SK-N-SH treated with all-trans-retinoic acid at 6 μM for 48 hours (cell line): ENCODE results near the gene DDB1.

Experiments used
- ATAC-seq: fragments of 200-7000 bp; cut with Tn5 transposase; 3 replicates; pipeline ENCODE4 v1.9.1; 2020; ENCODE audit warnings: mild to moderate bottlenecking, moderate library complexity
- ARNTL ChIP-seq: fragments of 450-650 bp; formaldehyde crosslinking; IDR thresholded peaks from 2 replicates; pipeline ENCODE4 v1.5.0; 2020; ENCODE audit warnings: low read depth, mild to moderate bottlenecking, moderate library complexity, borderline replicate concordance
- CSDC2 ChIP-seq: fragments of 250-450 bp; sonication (Bioruptor Pico); IDR thresholded peaks from 2 replicates; pipeline ENCODE4 v1.5.0; 2020; ENCODE audit warnings: mild to moderate bottlenecking, moderate library complexity
- ISL1 ChIP-seq: fragments of 250-450 bp; sonication (Bioruptor Pico); IDR thresholded peaks from 2 replicates; pipeline ENCODE4 v2.1.2; 2022; ENCODE audit warnings: mild to moderate bottlenecking, moderate library complexity
- OSR1 ChIP-seq: fragments of 250-450 bp; sonication (Bioruptor Pico); IDR thresholded peaks from 2 replicates; pipeline ENCODE4 v1.8.0; 2022; ENCODE audit warnings: moderate library complexity, mild to moderate bottlenecking, inconsistent platforms
- PPARA ChIP-seq: fragments of 250-450 bp; sonication (Bioruptor Pico); IDR thresholded peaks from 2 replicates; pipeline ENCODE4 v1.5.0; 2020; ENCODE audit warnings: mild to moderate bottlenecking, borderline replicate concordance
- SNAI2 ChIP-seq: fragments of 250-450 bp; sonication (Bioruptor Pico); IDR thresholded peaks from 2 replicates; pipeline ENCODE4 v1.5.0; 2020; ENCODE audit warnings: mild to moderate bottlenecking, moderate library complexity
- TCF4 ChIP-seq: fragments of 250-450 bp; sonication (Bioruptor Pico); IDR thresholded peaks from 2 replicates; pipeline ENCODE4 v1.8.0; 2021; ENCODE audit warnings: mild to moderate bottlenecking, moderate library complexity, borderline replicate concordance
- TOX ChIP-seq: fragments of 250-450 bp; sonication (Bioruptor Pico); IDR thresholded peaks from 2 replicates; pipeline ENCODE4 v1.8.0; 2021; ENCODE audit warnings: mild to moderate bottlenecking, moderate library complexity, borderline replicate concordance
- ZC3H10 ChIP-seq: fragments of 250-450 bp; sonication (Bioruptor Pico); IDR thresholded peaks from 2 replicates; pipeline ENCODE4 v1.5.1; 2021; ENCODE audit warnings: mild to moderate bottlenecking, moderate library complexity
- ZFP3 ChIP-seq: fragments of 250-450 bp; sonication (Bioruptor Pico); IDR thresholded peaks from 2 replicates; pipeline ENCODE4 v1.5.0; 2020; ENCODE audit warnings: mild to moderate bottlenecking, moderate library complexity
- ZFP30 ChIP-seq: fragments of 450-650 bp; formaldehyde crosslinking; IDR thresholded peaks from 2 replicates; pipeline ENCODE4 v1.5.0; 2022; ENCODE audit warnings: mild to moderate bottlenecking, moderate library complexity
- ZNF565 ChIP-seq: fragments of 450-650 bp; formaldehyde crosslinking; conservative IDR thresholded peaks from 2 replicates; pipeline ENCODE4 v1.5.0; 2020; ENCODE audit warnings: low read depth, mild to moderate bottlenecking, moderate library complexity
- ZNF70 ChIP-seq: fragments of 450-650 bp; formaldehyde crosslinking; IDR thresholded peaks from 2 replicates; pipeline ENCODE4 v1.5.0; 2020; ENCODE audit warnings: mild to moderate bottlenecking, moderate library complexity
- ZNF8 ChIP-seq: fragments of 450-650 bp; formaldehyde crosslinking; IDR thresholded peaks from 2 replicates; pipeline ENCODE4 v1.5.0; 2020; ENCODE audit warnings: mild to moderate bottlenecking, moderate library complexity
- TF ChIP-seq, protein P1 (sequence below): fragments of 250-450 bp; sonication (Bioruptor Pico); IDR thresholded peaks from 2 replicates; pipeline ENCODE4 v1.8.0; 2021; ENCODE audit warnings: low read depth, mild to moderate bottlenecking, moderate library complexity, borderline replicate concordance
- TF ChIP-seq, protein P2 (sequence below): fragments of 250-450 bp; sonication (Bioruptor Pico); IDR thresholded peaks from 2 replicates; pipeline ENCODE4 v1.8.0; 2020; ENCODE audit warnings: mild to moderate bottlenecking, moderate library complexity, borderline replicate concordance
- TF ChIP-seq, protein P3 (sequence below): fragments of 250-450 bp; sonication (Bioruptor Pico); IDR thresholded peaks from 2 replicates; pipeline ENCODE4 v1.5.1; 2020; ENCODE audit warnings: low read depth, mild to moderate bottlenecking, moderate library complexity
- TF ChIP-seq, protein P4 (sequence below): fragments of 250-450 bp; sonication (Bioruptor Pico); IDR thresholded peaks from 2 replicates; pipeline ENCODE4 v1.5.1; 2021; ENCODE audit warnings: mild to moderate bottlenecking, moderate library complexity
- TF ChIP-seq, protein P5 (sequence below): fragments of 250-450 bp; sonication (Bioruptor Pico); IDR thresholded peaks from 2 replicates; pipeline ENCODE4 v1.5.0; 2020; ENCODE audit warnings: mild to moderate bottlenecking, moderate library complexity

Gene DDB1

DNA sequence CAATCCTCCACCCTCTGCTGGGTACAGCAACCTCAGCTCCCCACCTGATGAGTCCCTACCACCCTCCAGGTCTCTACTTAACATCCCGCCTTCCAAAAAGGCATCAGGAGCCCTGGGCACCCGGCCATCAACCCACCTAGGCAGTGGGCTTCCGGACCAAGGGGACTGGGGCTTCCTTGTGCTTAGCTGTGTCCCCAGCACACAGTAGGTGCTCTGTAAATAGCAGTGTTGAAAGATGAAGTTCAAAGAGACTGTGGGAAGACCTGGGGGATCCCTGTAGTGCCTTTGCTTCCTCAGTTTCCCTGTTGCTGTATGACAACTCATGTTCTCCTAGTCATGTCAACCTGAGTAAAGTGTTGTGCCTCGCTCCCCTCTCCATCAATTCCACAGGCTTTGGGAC, 58.8 kb downstream of the DDB1 start:
- ATAC-seq = no peak
- TF ChIP-seq OSR1 (no peak), ZNF565 (CRISPR knock-in tag) (no peak)

DNA sequence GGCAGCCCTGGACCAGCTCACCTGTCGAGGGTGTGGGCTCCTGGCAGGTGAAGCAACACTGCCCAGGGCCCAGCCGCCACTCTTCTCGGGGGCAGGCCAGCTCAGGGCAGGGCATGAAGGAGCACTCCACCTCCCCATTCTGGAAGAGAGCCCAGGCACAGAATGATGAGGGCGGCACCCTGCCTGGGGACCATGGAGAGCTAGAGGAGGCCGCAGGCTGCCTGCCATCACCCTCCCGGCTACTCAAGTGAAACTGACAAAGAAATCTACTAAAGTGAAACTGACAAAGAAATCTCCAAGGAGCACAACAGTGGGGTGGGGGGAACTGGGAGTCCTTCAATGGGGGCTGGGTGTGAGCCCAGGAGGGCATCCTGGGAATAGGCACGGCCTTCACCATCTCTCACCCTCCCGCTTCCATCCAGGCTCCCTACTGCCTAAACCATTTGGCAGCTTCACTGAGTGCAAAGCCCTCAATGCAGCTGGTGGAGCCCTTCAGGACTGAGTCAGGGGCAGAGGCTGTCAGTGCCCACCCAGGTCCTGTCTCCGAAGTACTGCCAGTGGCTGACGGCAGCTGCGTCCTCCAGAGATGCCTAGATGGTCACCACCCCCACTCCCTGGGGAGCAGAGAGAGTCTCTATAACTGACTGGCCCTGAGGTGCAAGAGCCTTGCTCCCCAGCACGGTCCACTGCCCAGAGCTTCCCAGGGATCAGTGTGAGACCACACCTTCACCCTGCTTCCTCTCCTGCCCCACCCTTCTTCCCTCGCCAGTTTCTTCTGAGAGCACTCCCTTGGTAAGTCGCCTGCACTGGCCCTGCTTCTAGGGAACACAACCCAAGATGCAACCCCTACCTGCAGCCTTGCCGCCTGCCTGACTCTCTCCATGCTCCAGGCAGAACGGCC, 59.5 kb downstream of the DDB1 start:
- ATAC-seq = no peak
- no peak for TF ChIP-seq PPARA (CRISPR knock-in tag)
- no peak for TF ChIP-seq ZFP30
- no peak for TF ChIP-seq ZFP3 (CRISPR knock-in tag)
- TF ChIP-seq, protein P1, sequence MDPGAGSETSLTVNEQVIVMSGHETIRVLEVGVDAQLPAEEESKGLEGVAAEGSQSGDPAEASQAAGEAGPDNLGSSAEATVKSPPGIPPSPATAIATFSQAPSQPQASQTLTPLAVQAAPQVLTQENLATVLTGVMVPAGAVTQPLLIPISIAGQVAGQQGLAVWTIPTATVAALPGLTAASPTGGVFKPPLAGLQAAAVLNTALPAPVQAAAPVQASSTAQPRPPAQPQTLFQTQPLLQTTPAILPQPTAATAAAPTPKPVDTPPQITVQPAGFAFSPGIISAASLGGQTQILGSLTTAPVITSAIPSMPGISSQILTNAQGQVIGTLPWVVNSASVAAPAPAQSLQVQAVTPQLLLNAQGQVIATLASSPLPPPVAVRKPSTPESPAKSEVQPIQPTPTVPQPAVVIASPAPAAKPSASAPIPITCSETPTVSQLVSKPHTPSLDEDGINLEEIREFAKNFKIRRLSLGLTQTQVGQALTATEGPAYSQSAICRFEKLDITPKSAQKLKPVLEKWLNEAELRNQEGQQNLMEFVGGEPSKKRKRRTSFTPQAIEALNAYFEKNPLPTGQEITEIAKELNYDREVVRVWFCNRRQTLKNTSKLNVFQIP (CRISPR knock-in tag) = no peak
- TF ChIP-seq ISL1 (CRISPR knock-in tag) = no peak
- TF ChIP-seq OSR1 = no peak
- no peak for TF ChIP-seq TCF4 (CRISPR knock-in tag)
- TF ChIP-seq, all 23 proteins: peak for 0

DNA sequence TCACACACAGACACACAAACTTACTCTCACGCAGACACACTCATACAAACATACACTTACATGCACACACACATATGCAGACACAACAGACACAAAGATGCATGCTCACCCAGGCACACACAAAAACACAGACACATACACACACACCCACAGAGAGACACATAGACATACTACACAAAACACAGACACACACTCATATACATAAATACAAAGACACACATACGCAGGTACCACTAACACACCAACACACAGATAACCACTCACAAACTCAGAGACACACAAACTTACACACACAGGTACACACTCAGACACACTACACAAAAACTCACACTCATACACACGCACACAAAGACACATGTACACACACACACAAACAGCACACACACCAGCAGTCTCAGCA, 60.2 kb downstream of the DDB1 start:
- no peak for TF ChIP-seq ZC3H10 (CRISPR knock-in tag)
- no peak for TF ChIP-seq SNAI2 (CRISPR knock-in tag)
- no peak for TF ChIP-seq PPARA (CRISPR knock-in tag)
- TF ChIP-seq, protein P2, sequence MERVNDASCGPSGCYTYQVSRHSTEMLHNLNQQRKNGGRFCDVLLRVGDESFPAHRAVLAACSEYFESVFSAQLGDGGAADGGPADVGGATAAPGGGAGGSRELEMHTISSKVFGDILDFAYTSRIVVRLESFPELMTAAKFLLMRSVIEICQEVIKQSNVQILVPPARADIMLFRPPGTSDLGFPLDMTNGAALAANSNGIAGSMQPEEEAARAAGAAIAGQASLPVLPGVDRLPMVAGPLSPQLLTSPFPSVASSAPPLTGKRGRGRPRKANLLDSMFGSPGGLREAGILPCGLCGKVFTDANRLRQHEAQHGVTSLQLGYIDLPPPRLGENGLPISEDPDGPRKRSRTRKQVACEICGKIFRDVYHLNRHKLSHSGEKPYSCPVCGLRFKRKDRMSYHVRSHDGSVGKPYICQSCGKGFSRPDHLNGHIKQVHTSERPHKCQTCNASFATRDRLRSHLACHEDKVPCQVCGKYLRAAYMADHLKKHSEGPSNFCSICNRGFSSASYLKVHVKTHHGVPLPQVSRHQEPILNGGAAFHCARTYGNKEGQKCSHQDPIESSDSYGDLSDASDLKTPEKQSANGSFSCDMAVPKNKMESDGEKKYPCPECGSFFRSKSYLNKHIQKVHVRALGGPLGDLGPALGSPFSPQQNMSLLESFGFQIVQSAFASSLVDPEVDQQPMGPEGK (CRISPR knock-in tag) = no peak
- TF ChIP-seq, protein P3, sequence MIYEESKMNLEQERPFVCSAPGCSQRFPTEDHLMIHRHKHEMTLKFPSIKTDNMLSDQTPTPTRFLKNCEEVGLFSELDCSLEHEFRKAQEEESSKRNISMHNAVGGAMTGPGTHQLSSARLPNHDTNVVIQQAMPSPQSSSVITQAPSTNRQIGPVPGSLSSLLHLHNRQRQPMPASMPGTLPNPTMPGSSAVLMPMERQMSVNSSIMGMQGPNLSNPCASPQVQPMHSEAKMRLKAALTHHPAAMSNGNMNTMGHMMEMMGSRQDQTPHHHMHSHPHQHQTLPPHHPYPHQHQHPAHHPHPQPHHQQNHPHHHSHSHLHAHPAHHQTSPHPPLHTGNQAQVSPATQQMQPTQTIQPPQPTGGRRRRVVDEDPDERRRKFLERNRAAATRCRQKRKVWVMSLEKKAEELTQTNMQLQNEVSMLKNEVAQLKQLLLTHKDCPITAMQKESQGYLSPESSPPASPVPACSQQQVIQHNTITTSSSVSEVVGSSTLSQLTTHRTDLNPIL (CRISPR knock-in tag) = no peak
- no peak for TF ChIP-seq TOX (CRISPR knock-in tag)
- TF ChIP-seq, protein P4, sequence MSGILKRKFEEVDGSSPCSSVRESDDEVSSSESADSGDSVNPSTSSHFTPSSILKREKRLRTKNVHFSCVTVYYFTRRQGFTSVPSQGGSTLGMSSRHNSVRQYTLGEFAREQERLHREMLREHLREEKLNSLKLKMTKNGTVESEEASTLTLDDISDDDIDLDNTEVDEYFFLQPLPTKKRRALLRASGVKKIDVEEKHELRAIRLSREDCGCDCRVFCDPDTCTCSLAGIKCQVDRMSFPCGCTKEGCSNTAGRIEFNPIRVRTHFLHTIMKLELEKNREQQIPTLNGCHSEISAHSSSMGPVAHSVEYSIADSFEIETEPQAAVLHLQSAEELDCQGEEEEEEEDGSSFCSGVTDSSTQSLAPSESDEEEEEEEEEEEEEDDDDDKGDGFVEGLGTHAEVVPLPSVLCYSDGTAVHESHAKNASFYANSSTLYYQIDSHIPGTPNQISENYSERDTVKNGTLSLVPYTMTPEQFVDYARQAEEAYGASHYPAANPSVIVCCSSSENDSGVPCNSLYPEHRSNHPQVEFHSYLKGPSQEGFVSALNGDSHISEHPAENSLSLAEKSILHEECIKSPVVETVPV (CRISPR knock-in tag) = no peak
- TF ChIP-seq ZFP3 (CRISPR knock-in tag) = no peak
- no peak for TF ChIP-seq TCF4 (CRISPR knock-in tag)
- TF ChIP-seq ZNF70 (CRISPR knock-in tag) = no peak
- no peak for TF ChIP-seq ARNTL (CRISPR knock-in tag)
- no peak for TF ChIP-seq CSDC2 (CRISPR knock-in tag)
- no peak for TF ChIP-seq OSR1
- no peak for TF ChIP-seq ZNF565 (CRISPR knock-in tag)
- ATAC-seq = no peak

DNA sequence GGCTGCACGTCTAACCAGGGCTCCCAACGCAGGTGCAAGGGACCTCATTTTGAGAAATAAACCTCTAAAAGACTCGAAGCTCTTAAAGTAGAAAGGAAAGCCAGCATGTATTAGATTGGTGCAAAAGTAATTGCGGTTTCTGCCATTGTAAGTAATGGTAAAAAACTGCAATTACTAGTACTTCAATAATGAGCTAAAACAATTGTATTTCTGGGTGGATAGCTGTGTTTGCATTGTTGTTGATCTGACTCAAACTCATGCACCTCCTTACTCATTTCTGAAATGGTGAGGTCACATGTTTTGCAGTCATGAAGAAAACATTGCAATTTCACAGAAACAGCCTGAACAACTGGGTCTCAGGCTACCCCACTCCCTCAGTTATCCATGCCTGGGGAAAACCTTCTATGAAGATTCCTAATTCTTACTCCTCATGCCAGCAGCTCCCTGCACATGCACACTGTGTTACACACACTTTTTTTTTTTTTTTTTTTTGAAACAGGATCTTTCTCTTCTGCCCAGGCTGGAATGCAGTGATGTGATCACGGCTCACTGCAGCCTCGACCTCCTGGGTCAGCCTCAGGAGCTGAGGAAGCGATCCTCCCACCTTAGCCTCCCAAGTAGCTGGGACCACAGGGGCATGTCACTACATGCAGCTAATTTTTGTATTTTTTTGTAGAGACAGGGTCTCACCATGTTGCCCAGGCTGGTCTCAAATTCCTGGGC, 62.4 kb downstream of the DDB1 start:
- TF ChIP-seq ZFP3 (CRISPR knock-in tag) (no peak), TOX (CRISPR knock-in tag) (no peak), ZNF8 (CRISPR knock-in tag) (no peak), OSR1 (no peak), TCF4 (CRISPR knock-in tag) (no peak), ZNF565 (CRISPR knock-in tag) (no peak), PPARA (CRISPR knock-in tag) (no peak)
- TF ChIP-seq, protein P5, sequence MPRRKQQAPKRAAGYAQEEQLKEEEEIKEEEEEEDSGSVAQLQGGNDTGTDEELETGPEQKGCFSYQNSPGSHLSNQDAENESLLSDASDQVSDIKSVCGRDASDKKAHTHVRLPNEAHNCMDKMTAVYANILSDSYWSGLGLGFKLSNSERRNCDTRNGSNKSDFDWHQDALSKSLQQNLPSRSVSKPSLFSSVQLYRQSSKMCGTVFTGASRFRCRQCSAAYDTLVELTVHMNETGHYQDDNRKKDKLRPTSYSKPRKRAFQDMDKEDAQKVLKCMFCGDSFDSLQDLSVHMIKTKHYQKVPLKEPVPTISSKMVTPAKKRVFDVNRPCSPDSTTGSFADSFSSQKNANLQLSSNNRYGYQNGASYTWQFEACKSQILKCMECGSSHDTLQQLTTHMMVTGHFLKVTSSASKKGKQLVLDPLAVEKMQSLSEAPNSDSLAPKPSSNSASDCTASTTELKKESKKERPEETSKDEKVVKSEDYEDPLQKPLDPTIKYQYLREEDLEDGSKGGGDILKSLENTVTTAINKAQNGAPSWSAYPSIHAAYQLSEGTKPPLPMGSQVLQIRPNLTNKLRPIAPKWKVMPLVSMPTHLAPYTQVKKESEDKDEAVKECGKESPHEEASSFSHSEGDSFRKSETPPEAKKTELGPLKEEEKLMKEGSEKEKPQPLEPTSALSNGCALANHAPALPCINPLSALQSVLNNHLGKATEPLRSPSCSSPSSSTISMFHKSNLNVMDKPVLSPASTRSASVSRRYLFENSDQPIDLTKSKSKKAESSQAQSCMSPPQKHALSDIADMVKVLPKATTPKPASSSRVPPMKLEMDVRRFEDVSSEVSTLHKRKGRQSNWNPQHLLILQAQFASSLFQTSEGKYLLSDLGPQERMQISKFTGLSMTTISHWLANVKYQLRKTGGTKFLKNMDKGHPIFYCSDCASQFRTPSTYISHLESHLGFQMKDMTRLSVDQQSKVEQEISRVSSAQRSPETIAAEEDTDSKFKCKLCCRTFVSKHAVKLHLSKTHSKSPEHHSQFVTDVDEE (CRISPR knock-in tag) = no peak
- TF ChIP-seq, protein P4 (CRISPR knock-in tag) = no peak
- TF ChIP-seq, all 23 proteins: peak for 0
- no peak; the same call in 2 of the 3 replicates for ATAC-seq
